ENCODE data around the gene TPBGL.

The TPBGL gene

GRCh38 chr11:75240311-75241035 lies at the start of gene TPBGL:
TPBGL (plus strand) TSS chr11:75240774; CDS start chr11:75241050, 276 bp downstream.
- no peak for DNase-seq (ENCODE audit: extremely low read depth in 1 of 2, low read depth in 1 of 2)

- no peak for DNase-seq (ENCODE audit: extremely low read depth in 1 of 2, low read depth in 1 of 2)
Measured at GRCh38 chr11:75191330-75191717, 49.2 kb upstream of the TPBGL start.

GRCh38 chr11:75193271-75193670 lies 47.3 kb upstream of the TPBGL start:
- no peak for DNase-seq (ENCODE audit: extremely low read depth in 1 of 2, low read depth in 1 of 2)

GRCh38 chr11:75193711-75194110 lies 46.9 kb upstream of the TPBGL start:
- DNase-seq (ENCODE audit: extremely low read depth in 1 of 2, low read depth in 1 of 2), result no peak

GRCh38 chr11:75194147-75194546 lies 46.4 kb upstream of the TPBGL start:
- no peak for DNase-seq (ENCODE audit: extremely low read depth in 1 of 2, low read depth in 1 of 2)

- DNase-seq (ENCODE audit: extremely low read depth in 1 of 2, low read depth in 1 of 2), result no peak
Measured at GRCh38 chr11:75195167-75195962, 45.2 kb upstream of the TPBGL start.

- no peak for DNase-seq (ENCODE audit: extremely low read depth in 1 of 2, low read depth in 1 of 2)
Measured at GRCh38 chr11:75196426-75196825, 44.1 kb upstream of the TPBGL start.

- DNase-seq (ENCODE audit: extremely low read depth in 1 of 2, low read depth in 1 of 2), result no peak
Measured at GRCh38 chr11:75197512-75198277, 42.9 kb upstream of the TPBGL start.

- DNase-seq (ENCODE audit: extremely low read depth in 1 of 2, low read depth in 1 of 2), result no peak
Measured at GRCh38 chr11:75198278-75198973, 42.1 kb upstream of the TPBGL start.

- no peak for DNase-seq (ENCODE audit: extremely low read depth in 1 of 2, low read depth in 1 of 2)
Measured at GRCh38 chr11:75199412-75199955, 41.1 kb upstream of the TPBGL start.

GRCh38 chr11:75200051-75200450 lies 40.5 kb upstream of the TPBGL start:
- no peak for DNase-seq (ENCODE audit: extremely low read depth in 1 of 2, low read depth in 1 of 2)

GRCh38 chr11:75200531-75200930 lies 40.0 kb upstream of the TPBGL start:
- DNase-seq (ENCODE audit: extremely low read depth in 1 of 2, low read depth in 1 of 2), result no peak

- DNase-seq (ENCODE audit: extremely low read depth in 1 of 2, low read depth in 1 of 2), result no peak
Measured at GRCh38 chr11:75201771-75202170, 38.8 kb upstream of the TPBGL start.

- DNase-seq (ENCODE audit: extremely low read depth in 1 of 2, low read depth in 1 of 2), result no peak
Measured at GRCh38 chr11:75202195-75202594, 38.4 kb upstream of the TPBGL start.

GRCh38 chr11:75203138-75203537 lies 37.4 kb upstream of the TPBGL start:
- no peak for DNase-seq (ENCODE audit: extremely low read depth in 1 of 2, low read depth in 1 of 2)

GRCh38 chr11:75203641-75204011 lies 36.9 kb upstream of the TPBGL start:
- no peak for DNase-seq (ENCODE audit: extremely low read depth in 1 of 2, low read depth in 1 of 2)

GRCh38 chr11:75204012-75204674 lies 36.4 kb upstream of the TPBGL start:
- no peak for DNase-seq (ENCODE audit: extremely low read depth in 1 of 2, low read depth in 1 of 2)

- peak; percentile 52 to 69 for DNase-seq (ENCODE audit: extremely low read depth in 1 of 2, low read depth in 1 of 2)
Measured at GRCh38 chr11:75204685-75205563, 35.6 kb upstream of the TPBGL start.

GRCh38 chr11:75205564-75206020 lies 35.0 kb upstream of the TPBGL start:
- no peak for DNase-seq (ENCODE audit: extremely low read depth in 1 of 2, low read depth in 1 of 2)
